GM12878 (cell line): ENCODE results near the gene RENBP. TPM values are rescaled to one million over a fixed set of nuclear protein-coding genes. Genes with fewer than 3 reads are reported as not detected.
A peak's percentile ranks its signal among the peaks of the same experiment; 100 is the strongest.

Source experiments
- ATAC-seq: fragments of 200-7000 bp; cut with Tn5 transposase; 3 replicates; pipeline ENCODE4 v1.9.1; 2020; ENCODE audit warnings: mild to moderate bottlenecking, moderate library complexity
- BruUV-seq: library from RNA; stranded (reverse); fragments of 400-500 nt; replicated peaks from 2 replicates; lab custom pipeline; 2021; lab: Mats Ljungman, UMichigan
- CTCF ChIA-PET: fragments of 300-600 bp; sonication (Branson Sonifier 250); formaldehyde crosslinking; extraction: SDS; loops from one replicate; lab custom pipeline; 2021; ENCODE audit warnings: inconsistent platforms; lab: Yijun Ruan, JAX
- POLR2A ChIA-PET: fragments of 350-600 bp; formaldehyde crosslinking; extraction: SDS; loops from one replicate; lab custom pipeline; 2021; ENCODE audit warnings: inconsistent platforms; lab: Charles Lee
- RAD21 ChIA-PET: fragments of 300-600 bp; sonication (Branson Sonifier 250); formaldehyde crosslinking; loops from one replicate; lab custom pipeline; 2023; ENCODE audit warnings: antibody characterized with exemption; ENCODE audit not compliant: unreplicated experiment; lab: Charles Lee
- SMC1A ChIA-PET: fragments of 300-600 bp; sonication (Branson Sonifier 250); formaldehyde crosslinking; loops from one replicate; lab custom pipeline; 2023; ENCODE audit not compliant: unreplicated experiment, uncharacterized antibody; lab: Charles Lee
- DNase-seq: peaks from one replicate; pipeline ENCODE4 v3.0.0-alpha.2; 2011; ENCODE audit warnings: low read depth, low spot score
- FAIRE-seq: peaks from 3 replicates; lab custom pipeline; 2011; peaks lifted over from hg19 to GRCh38; lab: Jason Lieb, UNC
- H2AFZ ChIP-seq: 2 replicates; pipeline ENCODE4 v1.6.0; 2011; ENCODE audit warnings: low read depth, low read length, control low read depth; ENCODE audit not compliant: control insufficient read depth
- H3K27ac ChIP-seq: 2 replicates; pipeline ENCODE4 v1.5.1; 2011; ENCODE audit warnings: control low read depth; ENCODE audit not compliant: control insufficient read depth, insufficient read depth
- H3K27me3 ChIP-seq, 2 experiments: replicated peaks in 1 of 2; 2 replicates each; pipeline versions ENCODE4 v1.6.0 to v1.6.1; 2011; ENCODE audit warnings: low read length in 1 of 2; ENCODE audit not compliant: control insufficient read depth in 2 of 2, insufficient read depth in 2 of 2
- H3K36me3 ChIP-seq, 2 experiments: 2 replicates each; pipeline ENCODE4 v1.5.1; 2011; ENCODE audit warnings: low read length in 1 of 2; ENCODE audit not compliant: control insufficient read depth in 2 of 2, insufficient read depth in 2 of 2
- H3K4me1 ChIP-seq: 2 replicates; pipeline ENCODE4 v1.6.1; 2011; ENCODE audit warnings: mild to moderate bottlenecking, low read length, moderate library complexity, mixed read lengths; ENCODE audit not compliant: control insufficient read depth, insufficient read depth
- H3K4me2 ChIP-seq: 2 replicates; pipeline ENCODE4 v1.6.0; 2011; ENCODE audit warnings: control low read depth; ENCODE audit not compliant: control insufficient read depth, insufficient read depth
- H3K4me3 ChIP-seq: fragments of 200-600 bp; sonication (generic); 2 replicates; pipeline ENCODE4 v1.5.1; 2016
- H3K79me2 ChIP-seq: 2 replicates; pipeline ENCODE4 v1.6.0; 2011; ENCODE audit warnings: low read length; ENCODE audit not compliant: control insufficient read depth, insufficient read depth
- H3K9ac ChIP-seq: 2 replicates; pipeline ENCODE4 v1.8.0; 2011; ENCODE audit warnings: low read length, control low read depth, mixed read lengths; ENCODE audit not compliant: control insufficient read depth, insufficient read depth
- H3K9me3 ChIP-seq: replicated peaks from 3 replicates; pipeline ENCODE4 v1.5.1; 2011; ENCODE audit warnings: mild to moderate bottlenecking, low read length; ENCODE audit not compliant: control insufficient read depth, insufficient read depth
- H4K20me1 ChIP-seq: 2 replicates; pipeline ENCODE4 v1.6.0; 2011; ENCODE audit not compliant: control insufficient read depth, insufficient read depth
- ASH2L ChIP-seq: fragments of 300-600, 200-600 bp; sonication (generic); IDR thresholded peaks from 2 replicates; pipeline ENCODE4 v1.6.1; 2017; ENCODE audit warnings: low read depth, mild to moderate bottlenecking, borderline replicate concordance
- BHLHE40 ChIP-seq, 2 experiments: fragments of 450-650 bp in 1 of 2; IDR thresholded peaks; 2 replicates each; pipeline ENCODE4 v1.6.1; 2011 to 2017; ENCODE audit warnings: low read depth in 2 of 2, borderline replicate concordance in 1 of 2, improper control_type of control experiment in 1 of 2, low read length in 1 of 2, mild to moderate bottlenecking in 1 of 2
- BRCA1 ChIP-seq: IDR thresholded peaks from 2 replicates; pipeline ENCODE4 v1.6.1; 2011; ENCODE audit warnings: low read depth, low read length, improper control_type of control experiment
- CHD2 ChIP-seq: IDR thresholded peaks from 2 replicates; pipeline ENCODE4 v1.6.1; 2011; ENCODE audit warnings: low read depth, low read length, improper control_type of control experiment, borderline replicate concordance
- FOXK2 ChIP-seq: fragments of 450-650 bp; IDR thresholded peaks from 2 replicates; pipeline ENCODE4 v1.6.1; 2017; ENCODE audit warnings: mild to moderate bottlenecking, moderate library complexity
- NR2C1 ChIP-seq: fragments of 450-650 bp; IDR thresholded peaks from 2 replicates; pipeline ENCODE4 v1.6.1; 2017; ENCODE audit warnings: antibody characterized with exemption, mild to moderate bottlenecking, moderate library complexity
- POLR2A ChIP-seq: IDR thresholded peaks from 2 replicates; pipeline ENCODE4 v1.6.1; 2011; ENCODE audit warnings: low read depth, mild to moderate bottlenecking, low read length
- SMARCA5 ChIP-seq: fragments of 450-650 bp; IDR thresholded peaks from 2 replicates; pipeline ENCODE4 v1.6.1; 2017; ENCODE audit warnings: mild to moderate bottlenecking
- SRF ChIP-seq, 2 experiments: IDR thresholded peaks; 2 replicates each; pipeline ENCODE4 v1.6.1; 2011; ENCODE audit warnings: low read depth in 2 of 2, low read length in 2 of 2, mild to moderate bottlenecking in 1 of 2, moderate library complexity in 1 of 2
- TCF3 ChIP-seq: IDR thresholded peaks from 2 replicates; pipeline ENCODE4 v1.6.1; 2012; ENCODE audit warnings: low read depth, mild to moderate bottlenecking, low read length, borderline replicate concordance; ENCODE audit not compliant: insufficient read depth
- YY1 ChIP-seq: IDR thresholded peaks from 2 replicates; pipeline ENCODE4 v1.6.1; 2011; ENCODE audit warnings: low read depth, mild to moderate bottlenecking, low read length
- ZSCAN29 ChIP-seq: fragments of 450-650 bp; IDR thresholded peaks from 2 replicates; pipeline ENCODE4 v1.6.1; 2017; ENCODE audit warnings: mild to moderate bottlenecking, moderate library complexity
- WGBS: methylation state at CpG from one replicate; pipeline ENCODE4 v1.1.6; 2016; ENCODE audit warnings: low lambda C conversion rate; ENCODE audit not compliant: insufficient replicate concordance, insufficient coverage; ENCODE audit errors: missing lambda C conversion rate; 5-methylcytosine and 5-hydroxymethylcytosine counted together
- in situ Hi-C: fragments of 300-500 bp; cut with MboI; formaldehyde crosslinking; loops from 9 replicates; pipeline ENCODE4 v1.14.3; 2018; ENCODE audit warnings: mixed read lengths
- intact Hi-C: fragments of 100-400 bp; cut with micrococcal nuclease; formaldehyde crosslinking; loops from one replicate; pipeline ENCODE4 v1.14.2; 2022; ENCODE audit not compliant: unreplicated experiment
- polyA plus RNA-seq, 11 experiments: library from polyadenylated mRNA; depleted of rRNA in 4 of 11; unstranded in 6 of 11; stranded (reverse) in 5 of 11; fragments of >200 nt; fragmentation: Nextera tagmentation in 4 of 11; fragmentation: Illumina TruSeq in 1 of 11; extraction: Ambion mirVana in 4 of 11; extraction: Trizol in 1 of 11; gene quantifications; 1 replicate in 1 of 11; 2 replicates in 10 of 11; pipeline versions ENCODE4 v1.2.1 to v1.2.3, GENCODE V29; 2011 to 2016; ENCODE audit warnings: inconsistent platforms in 2 of 11, missing spikeins in 2 of 11, low read depth in 1 of 11
- total RNA-seq, 4 experiments: library from RNA; depleted of rRNA in 3 of 4; stranded (reverse); fragments of >200 nt in 3 of 4; fragmentation: Illumina TruSeq in 1 of 4; extraction: Trizol in 1 of 4; gene quantifications; 2 replicates each; pipeline versions ENCODE4 v1.2.1 to v1.2.3, GENCODE V29; 2013 to 2021

The RENBP gene
- total and polyA plus RNA-seq, 10 of the 15 experiments (the other 5 are each of a cell fraction or from before 2014, with no cell fraction given) = 0.36 to 4.9 (median 1.8) TPM; not detected in 3

GRCh38 chrX:153953342-153953830, 8.9 kb upstream of the RENBP start (continued):
- TF ChIP-seq CHD2 (no peak), POLR2A (peak; percentile 74), BHLHE40 (IDR thresholded peaks at IDR 0.05; ENCODE audit: borderline replicate concordance in 1 of 2, low read depth in 2 of 2, low read length in 1 of 2) (peak in 1 of 2 experiments; percentile 27; a peak in 1 of 4 replicates), SMARCA5 (peak; percentile 49; the same call in 1 of the 2 replicates), YY1 (peak; percentile 69; the same call in 1 of the 2 replicates), SRF (IDR thresholded peaks at IDR 0.05; ENCODE audit: low read depth in 2 of 2, low read length in 2 of 2) (peak; percentile 93 to 95)

DNA sequence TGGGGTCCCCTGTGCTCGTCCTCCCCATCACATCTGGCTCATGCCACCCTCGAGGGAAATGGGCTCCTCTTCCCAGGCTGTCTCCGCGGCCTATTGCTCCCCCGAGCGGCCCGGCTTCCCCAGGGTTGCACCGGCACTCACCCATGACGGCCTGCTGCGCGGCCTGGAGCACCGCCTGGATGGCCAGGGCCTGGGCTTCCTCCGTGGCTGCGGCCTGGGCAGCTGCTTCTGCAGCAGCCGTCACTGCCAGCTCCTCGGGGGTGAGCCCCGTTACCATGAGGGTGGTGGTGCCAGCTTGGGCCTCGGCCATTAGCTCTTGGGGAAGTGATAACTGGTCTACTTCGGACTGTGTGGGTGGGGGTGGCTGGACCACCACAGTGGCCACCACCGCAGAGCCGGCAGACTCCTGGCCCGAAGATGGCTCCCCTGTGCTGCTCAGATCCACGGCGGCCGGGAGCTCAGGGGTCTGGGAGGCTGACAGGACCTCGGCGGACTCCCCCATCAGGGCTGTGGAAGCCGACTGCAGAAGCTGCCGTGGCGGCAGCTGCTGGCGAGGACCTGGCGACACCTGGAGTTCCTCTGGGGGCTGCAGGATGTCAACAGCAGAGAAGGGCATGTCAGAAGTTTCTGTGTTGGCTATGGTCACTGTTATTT, 8.1 kb upstream of the RENBP start:
- no peak overlapping the region for H2AFZ ChIP-seq
- no peaks in the 10 kb centered on the region for H3K27me3 ChIP-seq
- no peaks in the 10 kb centered on the region for H3K9me3 ChIP-seq
- intact Hi-C loops = loop anchor here (1.0 to 5.0 kb wide), 2 partner anchors 188 to 395 kb away; partner anchors contain the start of gene PLXNB3
- ChIA-PET RAD21 (interaction anchor here (1.1 kb wide), 1 partner anchor 28 kb away, joined by 3 read pairs; no protein-coding TSS in a partner anchor), CTCF (interaction anchor here (0.6 to 1.8 kb wide), 7 partner anchors 16 to 802 kb away, joined by 3 to 5 read pairs (median 4); partner anchors contain the start of genes ARHGAP4 and NAA10), SMC1A (interaction anchor here (0.5 kb wide), 1 partner anchor 159 kb away, joined by 3 read pairs; no protein-coding TSS in a partner anchor), POLR2A (interaction anchor here (0.5 to 0.9 kb wide), 2 partner anchors 15 to 57 kb away, joined by 3 to 4 read pairs; no protein-coding TSS in a partner anchor)
- no peaks in the 10 kb centered on the region for H3K4me1 ChIP-seq
- FAIRE-seq = no peak
- BruUV-seq = no TSS peak
- WGBS = 93% methylated on average over 31 of the region's 32 CpGs
- in situ Hi-C loops = no loop called here
- no peak overlapping the region for H3K4me2 ChIP-seq
- no peak for TF ChIP-seq FOXK2
- TF ChIP-seq BRCA1 = no peak
- TF ChIP-seq ZSCAN29 = no peak
- peak; percentile 35; the same call in 1 of the 2 replicates for TF ChIP-seq POLR2A
- TF ChIP-seq ASH2L = no peak
- TF ChIP-seq TCF3 = no peak
- TF ChIP-seq NR2C1 = no peak
- H3K4me3 ChIP-seq = no peak overlapping the region
- no peaks in the 10 kb centered on the region; the same call in 1 of the 2 replicates for H3K79me2 ChIP-seq
- H3K36me3 ChIP-seq = peaks cover 7 to 65% of the 10 kb centered on the region in 2 experiments
- ATAC-seq = no peak
- peak overlapping the region; percentile 37; the same call in 1 of the 2 replicates for H3K27ac ChIP-seq
- no peak overlapping the region for H3K9ac ChIP-seq
- DNase-seq = no peak
- H4K20me1 ChIP-seq = no peaks in the 10 kb centered on the region
